H1 (cell line): ENCODE measurements around the gene C17orf113. TPM values are rescaled to one million over a fixed set of nuclear protein-coding genes. Genes with fewer than 3 reads are reported as not detected.

ENCODE experiments used
- CTCF ChIA-PET: fragments of 300-600 bp; sonication (Branson Sonifier 250); formaldehyde crosslinking; loops from one replicate; lab custom pipeline; 2021; ENCODE audit not compliant: partially characterized antibody; lab: Charles Lee
- POLR2A ChIA-PET: fragments of 300-600 bp; sonication (Branson Sonifier 250); formaldehyde crosslinking; loops from one replicate; lab custom pipeline; 2021; ENCODE audit warnings: inconsistent platforms; ENCODE audit not compliant: partially characterized antibody; lab: Charles Lee
- DNase-seq, 2 experiments: peaks; one replicate each; pipeline versions ENCODE4 v3.0.0 to v3.0.0-alpha.2; 2010 to 2022; ENCODE audit warnings: low spot score in 2 of 2, low read depth in 1 of 2, mixed read lengths in 1 of 2
- FAIRE-seq: peaks from 2 replicates; lab custom pipeline; 2011; peaks lifted over from hg19 to GRCh38; lab: Jason Lieb, UNC
- H2AFZ ChIP-seq: 2 replicates; pipeline ENCODE4 v1.8.1; 2012; ENCODE audit warnings: low read length, inconsistent platforms
- H2AK5ac ChIP-seq: 2 replicates; pipeline ENCODE4 v1.6.1; 2013; ENCODE audit warnings: low read depth, low read length
- H2BK120ac ChIP-seq: replicated peaks from 2 replicates; pipeline ENCODE3; 2013; ENCODE audit warnings: low read depth, low read length, inconsistent platforms
- H2BK12ac ChIP-seq: 2 replicates; pipeline ENCODE4 v1.6.1; 2013; ENCODE audit warnings: low read depth, low read length
- H2BK15ac ChIP-seq: 2 replicates; pipeline ENCODE4 v1.6.1; 2013; ENCODE audit warnings: low read length
- H2BK20ac ChIP-seq: 2 replicates; pipeline ENCODE4 v1.6.1; 2013; ENCODE audit warnings: low read length
- H2BK5ac ChIP-seq: 2 replicates; pipeline ENCODE4 v1.6.1; 2013; ENCODE audit warnings: low read depth, low read length
- H3K14ac ChIP-seq: 2 replicates; pipeline ENCODE4 v1.6.1; 2013; ENCODE audit warnings: inconsistent platforms; ENCODE audit not compliant: insufficient read length
- H3K18ac ChIP-seq: 2 replicates; pipeline ENCODE4 v1.6.1; 2013; ENCODE audit warnings: low read length; ENCODE audit errors: extremely low read depth
- H3K23ac ChIP-seq: 2 replicates; pipeline ENCODE4 v1.6.1; 2013; ENCODE audit warnings: inconsistent platforms; ENCODE audit not compliant: insufficient read length
- H3K23me2 ChIP-seq: 2 replicates; pipeline ENCODE4 v1.6.1; 2013; ENCODE audit warnings: low read depth, low read length
- H3K27ac ChIP-seq: 2 replicates; pipeline ENCODE4 v1.6.1; 2011; ENCODE audit warnings: low read depth, low read length, inconsistent platforms
- H3K27me3 ChIP-seq, 4 experiments: replicated peaks in 1 of 4; 1 replicate in 1 of 4; 2 replicates in 3 of 4; pipeline versions ENCODE4 v1.6.1 to v1.8.1; 2011 to 2013; ENCODE audit warnings: low read length in 3 of 4, mild to moderate bottlenecking in 3 of 4, inconsistent platforms in 2 of 4, mixed read lengths in 2 of 4, moderate library complexity in 1 of 4; ENCODE audit not compliant: control insufficient read depth in 3 of 4, insufficient read depth in 3 of 4; ENCODE audit errors: extremely low read depth in 1 of 4
- H3K36me3 ChIP-seq, 4 experiments: 2 replicates each; pipeline versions ENCODE4 v1.6.1 to v1.8.1; 2011 to 2013; ENCODE audit warnings: mild to moderate bottlenecking in 4 of 4, low read length in 3 of 4, moderate library complexity in 2 of 4, control low read depth in 1 of 4, inconsistent platforms in 1 of 4; ENCODE audit not compliant: insufficient read depth in 4 of 4, control insufficient read depth in 2 of 4
- H3K4ac ChIP-seq: replicated peaks from 2 replicates; pipeline ENCODE3; 2013; ENCODE audit warnings: low read length, low read depth, mixed read lengths, inconsistent platforms; ENCODE audit not compliant: insufficient read length
- H3K4me1 ChIP-seq, 4 experiments: replicated peaks in 1 of 4; 1 replicate in 1 of 4; 2 replicates in 3 of 4; pipeline versions ENCODE4 v1.6.1 to v1.8.1; 2011 to 2013; ENCODE audit warnings: low read length in 3 of 4, inconsistent platforms in 2 of 4, mixed read lengths in 1 of 4; ENCODE audit not compliant: insufficient read depth in 4 of 4, control insufficient read depth in 3 of 4
- H3K4me2 ChIP-seq, 2 experiments: 2 replicates each; pipeline versions ENCODE4 v1.6.1 to v1.8.1; 2011 to 2013; ENCODE audit warnings: low read depth in 2 of 2, low read length in 2 of 2, control low read depth in 1 of 2, inconsistent platforms in 1 of 2, mild to moderate bottlenecking in 1 of 2; ENCODE audit not compliant: insufficient read depth in 1 of 2
- H3K4me3 ChIP-seq, 4 experiments: fragments of 200-600, 300-600 bp in 1 of 4; sonication (generic), shearing (Covaris generic), sonication (Bioruptor Twin) in 1 of 4; 2 replicates each; pipeline versions ENCODE4 v1.5.1 to v1.8.1; 2011 to 2016; ENCODE audit warnings: low read length in 4 of 4, low read depth in 3 of 4, control low read depth in 2 of 4, inconsistent platforms in 2 of 4, mild to moderate bottlenecking in 2 of 4, mixed read lengths in 1 of 4, moderate library complexity in 1 of 4; ENCODE audit not compliant: insufficient read depth in 2 of 4; ENCODE audit errors: extremely low read depth in 1 of 4
- H3K56ac ChIP-seq: replicated peaks from 2 replicates; pipeline ENCODE3; 2013; ENCODE audit warnings: low read depth, mild to moderate bottlenecking, mixed read lengths, low read length, inconsistent platforms; ENCODE audit not compliant: insufficient read length
- H3K79me1 ChIP-seq: 2 replicates; pipeline ENCODE4 v1.6.1; 2013; ENCODE audit warnings: low read depth, low read length, control low read depth
- H3K79me2 ChIP-seq, 2 experiments: 2 replicates each; pipeline versions ENCODE4 v1.6.1 to v1.8.1; 2012 to 2013; ENCODE audit warnings: low read length in 2 of 2, mild to moderate bottlenecking in 2 of 2, inconsistent platforms in 1 of 2; ENCODE audit not compliant: insufficient read depth in 2 of 2, control insufficient read depth in 1 of 2
- H3K9ac ChIP-seq, 4 experiments: replicated peaks in 1 of 4; 1 replicate in 1 of 4; 2 replicates in 3 of 4; pipeline versions ENCODE4 v1.6.1 to v1.8.1; 2011 to 2013; ENCODE audit warnings: low read depth in 3 of 4, low read length in 3 of 4, control low read depth in 2 of 4, mild to moderate bottlenecking in 2 of 4, moderate library complexity in 2 of 4, inconsistent platforms in 1 of 4; ENCODE audit errors: extremely low read depth in 1 of 4
- H3K9me3 ChIP-seq, 2 experiments: 2 replicates each; pipeline versions ENCODE4 v1.6.1 to v1.8.1; 2012 to 2013; ENCODE audit warnings: mild to moderate bottlenecking in 2 of 2, moderate library complexity in 2 of 2, control low read depth in 1 of 2, inconsistent platforms in 1 of 2, low read depth in 1 of 2, low read length in 1 of 2, mixed read lengths in 1 of 2; ENCODE audit not compliant: insufficient read depth in 2 of 2
- H4K20me1 ChIP-seq, 2 experiments: replicated peaks in 1 of 2; 2 replicates each; pipeline versions ENCODE3 to v1.8.1; 2011 to 2013; ENCODE audit warnings: inconsistent platforms in 2 of 2, low read length in 2 of 2, mild to moderate bottlenecking in 1 of 2; ENCODE audit not compliant: insufficient read depth in 2 of 2, control insufficient read depth in 1 of 2
- H4K5ac ChIP-seq: 2 replicates; pipeline ENCODE4 v1.6.1; 2013; ENCODE audit warnings: low read length, low read depth, mixed read lengths, inconsistent platforms; ENCODE audit not compliant: insufficient read length
- H4K8ac ChIP-seq: 2 replicates; pipeline ENCODE4 v1.8.0; 2013; ENCODE audit warnings: mild to moderate bottlenecking, moderate library complexity, low read length, inconsistent platforms; ENCODE audit not compliant: insufficient read depth; ENCODE audit errors: extremely low read depth
- H4K91ac ChIP-seq: replicated peaks from 2 replicates; pipeline ENCODE3; 2013; ENCODE audit warnings: low read length, mixed read lengths, inconsistent platforms; ENCODE audit not compliant: insufficient read length
- CEBPB ChIP-seq: IDR thresholded peaks from 2 replicates; pipeline ENCODE4 v1.6.1; 2012; ENCODE audit warnings: low read depth, low read length
- SIX5 ChIP-seq: IDR thresholded peaks from 2 replicates; pipeline ENCODE4 v1.6.1; 2011; ENCODE audit warnings: mild to moderate bottlenecking, low read depth, low read length
- WGBS, 2 experiments: shearing (Covaris generic) in 1 of 2; methylation state at CpG; one replicate each; pipeline versions ENCODE4 v1.1.6 to v1.1.7; 2013 to 2015; ENCODE audit warnings: low lambda C conversion rate in 2 of 2, mixed read lengths in 2 of 2, inconsistent platforms in 1 of 2, low coverage in 1 of 2, missing lambda C conversion rate in 1 of 2; ENCODE audit not compliant: insufficient replicate concordance in 2 of 2, insufficient coverage in 1 of 2, insufficient read length in 1 of 2; ENCODE audit errors: extremely low coverage in 1 of 2, missing lambda C conversion rate in 1 of 2; 5-methylcytosine and 5-hydroxymethylcytosine counted together
- polyA plus RNA-seq, 7 experiments: library from polyadenylated mRNA; depleted of rRNA in 3 of 7; stranded (reverse) in 5 of 7; unstranded in 2 of 7; fragments of >200 nt in 5 of 7; fragments of 200-250 nt in 2 of 7; gene quantifications; 1 replicate in 5 of 7; 2 replicates in 1 of 7; 4 replicates in 1 of 7; pipeline versions ENCODE4 v1.2.1 to v1.2.3, GENCODE V29; 2011 to 2013; ENCODE audit warnings: missing spikeins in 2 of 7, mixed read lengths in 2 of 7
- total RNA-seq: library from RNA; stranded (reverse); fragmentation: NEBNext Ultra II Directional; extraction: Animal tissue kit (Norgen Biotek cat#: 25700); gene quantifications from 2 replicates; pipeline ENCODE4 v1.2.1, GENCODE V29; 2021

Gene C17orf113
- total and polyA plus RNA-seq, 2 of the 8 experiments (the other 6 are each of a cell fraction or from before 2014, with no cell fraction given), result 1.0 to 1.4 TPM

DNA sequence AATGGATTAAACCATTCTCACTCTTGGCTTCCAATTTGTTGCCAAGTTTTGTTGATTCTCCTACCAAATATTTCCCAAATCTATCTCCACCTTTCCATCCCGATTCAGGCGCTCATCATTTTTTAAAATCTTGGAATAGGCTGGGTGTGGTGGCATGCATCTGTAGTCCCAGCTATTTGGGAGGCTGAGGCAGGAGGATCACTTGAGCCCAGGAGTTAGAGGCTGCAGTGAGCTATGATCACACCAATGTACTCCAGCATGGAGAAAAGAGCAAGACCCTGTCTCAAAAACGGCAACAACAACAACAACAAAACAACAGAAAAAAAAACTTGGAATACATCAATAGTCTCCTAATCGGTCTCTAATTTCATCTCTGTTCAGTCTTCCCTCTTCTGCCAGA, 31.4 kb downstream of the C17orf113 start:
- no peak overlapping the region for H3K56ac ChIP-seq
- FAIRE-seq (no peak), DNase-seq (no peak)
- H3K23ac ChIP-seq, result no peak overlapping the region
- peaks cover 10 to 27% (median 14%) of the 10 kb centered on the region in 4 experiments; a peak in 6 of 8 replicates for H3K36me3 ChIP-seq
- no peak overlapping the region for H2BK12ac ChIP-seq
- no peaks in the 10 kb centered on the region for H3K27me3 ChIP-seq
- H2BK15ac ChIP-seq, result no peak overlapping the region
- H4K5ac ChIP-seq, result no peak overlapping the region
- H3K9ac ChIP-seq, result no peak overlapping the region
- WGBS, 2 experiments, result 88% methylated on average over 4 of the region's 4 CpGs; no CpG with 5 or more reads in 1 of the 2 experiments
- no peak overlapping the region for H3K4me3 ChIP-seq
- peaks cover 24 to 45% of the 10 kb centered on the region in 2 experiments for H3K79me2 ChIP-seq
- ChIA-PET CTCF (interaction anchor here (0.9 to 38.8 kb wide), 15 partner anchors 9 to 180 kb away, joined by 3 to 1084 read pairs (median 5); partner anchors contain the start of genes DHX58, HSPB9, KAT2A and KCNH4), POLR2A (interaction anchor here (0.6 to 6.2 kb wide), 16 partner anchors 7 to 1385 kb away, joined by 3 to 67 read pairs (median 6); partner anchors contain the start of genes ACLY, CNP, HSPB9 and KAT2A)
- no peak overlapping the region for H2BK5ac ChIP-seq
- H2BK120ac ChIP-seq, result no peak overlapping the region
- no peaks in the 10 kb centered on the region for H3K9me3 ChIP-seq
- no peak overlapping the region for H4K8ac ChIP-seq
- no peak overlapping the region for H3K18ac ChIP-seq
- no peak overlapping the region for H4K91ac ChIP-seq
- no peaks in the 10 kb centered on the region for H3K79me1 ChIP-seq
- no peaks in the 10 kb centered on the region for H4K20me1 ChIP-seq
- no peak overlapping the region for H2AFZ ChIP-seq
- H3K27ac ChIP-seq, result no peak overlapping the region
- H3K4me1 ChIP-seq, result peaks cover 0 to 5% (median 1%) of the 10 kb centered on the region in 4 experiments; a peak in 3 of 7 replicates
- no peak overlapping the region for H3K4ac ChIP-seq
- peaks cover 19% of the 10 kb centered on the region for H3K23me2 ChIP-seq
- TF ChIP-seq CEBPB (no peak), SIX5 (no peak)
- no peak overlapping the region for H3K14ac ChIP-seq
- H2BK20ac ChIP-seq, result no peak overlapping the region
- H2AK5ac ChIP-seq, result no peak overlapping the region
- peak overlapping the region in 1 of 2 experiments; percentile 90; a peak in 1 of 4 replicates for H3K4me2 ChIP-seq
